ENCODE results near the gene MIP.

Gene MIP

GRCh38 chr12:56457817-56458216 is 3.4 kb upstream of the MIP start:
- no peaks in the 10 kb centered on the region for H3K36me3 ChIP-seq (ENCODE audit: low read length)

GRCh38 chr12:56451147-56451546 is 3.3 kb downstream of the MIP start:
- no peaks in the 10 kb centered on the region for H4K20me1 ChIP-seq (ENCODE audit: low read depth, low read length)
- H3F3A ChIP-seq (ENCODE audit: insufficient read depth), result peaks cover 18% of the 10 kb centered on the region; the same call in 1 of the 2 replicates
- H3K9me2 ChIP-seq (replicated peaks; ENCODE audit: insufficient read depth, low read length), result no peaks in the 10 kb centered on the region
- H3K4me3 ChIP-seq (ENCODE audit: insufficient read depth, low read length, poor library complexity, severe bottlenecking), result no peak overlapping the region
- no peaks in the 10 kb centered on the region for H3K9me3 ChIP-seq (ENCODE audit: insufficient read depth, low read length)
- no peak overlapping the region for H3K9ac ChIP-seq (ENCODE audit: low read length)
- no peak overlapping the region for H3K4me2 ChIP-seq (ENCODE audit: low read depth, low read length, poor library complexity, severe bottlenecking)
- H3K79me2 ChIP-seq (ENCODE audit: insufficient read depth, low read length), result peaks cover 28% of the 10 kb centered on the region
- no peak for TF ChIP-seq EZH2phosphoT487 (conservative IDR thresholded peaks at IDR 0.05; ENCODE audit: low read length)
- TF ChIP-seq, protein P1, sequence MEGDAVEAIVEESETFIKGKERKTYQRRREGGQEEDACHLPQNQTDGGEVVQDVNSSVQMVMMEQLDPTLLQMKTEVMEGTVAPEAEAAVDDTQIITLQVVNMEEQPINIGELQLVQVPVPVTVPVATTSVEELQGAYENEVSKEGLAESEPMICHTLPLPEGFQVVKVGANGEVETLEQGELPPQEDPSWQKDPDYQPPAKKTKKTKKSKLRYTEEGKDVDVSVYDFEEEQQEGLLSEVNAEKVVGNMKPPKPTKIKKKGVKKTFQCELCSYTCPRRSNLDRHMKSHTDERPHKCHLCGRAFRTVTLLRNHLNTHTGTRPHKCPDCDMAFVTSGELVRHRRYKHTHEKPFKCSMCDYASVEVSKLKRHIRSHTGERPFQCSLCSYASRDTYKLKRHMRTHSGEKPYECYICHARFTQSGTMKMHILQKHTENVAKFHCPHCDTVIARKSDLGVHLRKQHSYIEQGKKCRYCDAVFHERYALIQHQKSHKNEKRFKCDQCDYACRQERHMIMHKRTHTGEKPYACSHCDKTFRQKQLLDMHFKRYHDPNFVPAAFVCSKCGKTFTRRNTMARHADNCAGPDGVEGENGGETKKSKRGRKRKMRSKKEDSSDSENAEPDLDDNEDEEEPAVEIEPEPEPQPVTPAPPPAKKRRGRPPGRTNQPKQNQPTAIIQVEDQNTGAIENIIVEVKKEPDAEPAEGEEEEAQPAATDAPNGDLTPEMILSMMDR (IDR thresholded peaks at IDR 0.05; ENCODE audit: insufficient read depth, low read length, poor library complexity, severe bottlenecking), result no peak
- H3K36me3 ChIP-seq (ENCODE audit: low read length), result no peaks in the 10 kb centered on the region
- no peak overlapping the region for H2AFZ ChIP-seq (ENCODE audit: low read depth, low read length, severe bottlenecking)
- H3K27ac ChIP-seq (ENCODE audit: low read depth, low read length), result no peak overlapping the region
- no peaks in the 10 kb centered on the region for H3K27me3 ChIP-seq (ENCODE audit: low read length)

More at GRCh38 chr12:56457817-56458216, 3.4 kb upstream of the MIP start:
- Histone ChIP-seq H3K27me3 (ENCODE audit: low read length) (no peaks in the 10 kb centered on the region), H3K9me3 (ENCODE audit: insufficient read depth, low read length) (no peaks in the 10 kb centered on the region), H3K9me2 (replicated peaks; ENCODE audit: insufficient read depth, low read length) (no peaks in the 10 kb centered on the region), H3K9ac (ENCODE audit: low read length) (no peak overlapping the region), H3K4me2 (ENCODE audit: low read depth, low read length, poor library complexity, severe bottlenecking) (no peak overlapping the region), H3K4me3 (ENCODE audit: insufficient read depth, low read length, poor library complexity, severe bottlenecking) (no peak overlapping the region), H3K27ac (ENCODE audit: low read depth, low read length) (no peak overlapping the region), H4K20me1 (ENCODE audit: low read depth, low read length) (no peaks in the 10 kb centered on the region), H3F3A (ENCODE audit: insufficient read depth) (peaks cover 28% of the 10 kb centered on the region), H3K79me2 (ENCODE audit: insufficient read depth, low read length) (no peaks in the 10 kb centered on the region), H2AFZ (ENCODE audit: low read depth, low read length, severe bottlenecking) (no peak overlapping the region)
- TF ChIP-seq, protein P1 (IDR thresholded peaks at IDR 0.05; ENCODE audit: insufficient read depth, low read length, poor library complexity, severe bottlenecking), result no peak
- no peak for TF ChIP-seq EZH2phosphoT487 (conservative IDR thresholded peaks at IDR 0.05; ENCODE audit: low read length)

GRCh38 chr12:56450241-56450640 is 4.2 kb downstream of the MIP start:
- no peak overlapping the region for H3K4me3 ChIP-seq (ENCODE audit: insufficient read depth, low read length, poor library complexity, severe bottlenecking)
- H3K27ac ChIP-seq (ENCODE audit: low read depth, low read length), result no peak overlapping the region

More at GRCh38 chr12:56450241-56450640, 4.2 kb downstream of the MIP start:
- Histone ChIP-seq H3K36me3 (ENCODE audit: low read length) (no peaks in the 10 kb centered on the region), H2AFZ (ENCODE audit: low read depth, low read length, severe bottlenecking) (peak overlapping the region; percentile 22), H3K9ac (ENCODE audit: low read length) (peak overlapping the region; percentile 94), H3K9me3 (ENCODE audit: insufficient read depth, low read length) (no peaks in the 10 kb centered on the region), H3K9me2 (replicated peaks; ENCODE audit: insufficient read depth, low read length) (no peaks in the 10 kb centered on the region), H3K4me2 (ENCODE audit: low read depth, low read length, poor library complexity, severe bottlenecking) (peak overlapping the region; percentile 92), H3K27me3 (ENCODE audit: low read length) (no peaks in the 10 kb centered on the region), H3K79me2 (ENCODE audit: insufficient read depth, low read length) (peaks cover 34% of the 10 kb centered on the region), H4K20me1 (ENCODE audit: low read depth, low read length) (no peaks in the 10 kb centered on the region), H3F3A (ENCODE audit: insufficient read depth) (peaks cover 18% of the 10 kb centered on the region; the same call in 1 of the 2 replicates)
- TF ChIP-seq EZH2phosphoT487 (conservative IDR thresholded peaks at IDR 0.05; ENCODE audit: low read length), result no peak
- TF ChIP-seq, protein P1 (IDR thresholded peaks at IDR 0.05; ENCODE audit: insufficient read depth, low read length, poor library complexity, severe bottlenecking), result no peak

Data from SU-DHL-6 (cell line).